Astrocyte (in vitro differentiated cells and primary cell): ENCODE measurements around the gene SOX21. TPM values are rescaled to one million over a fixed set of nuclear protein-coding genes. Genes with fewer than 3 reads are reported as not detected.
A peak's percentile ranks its signal among the peaks of the same experiment; 100 is the strongest.

Source experiments
- DNase-seq: peaks from one replicate; pipeline ENCODE4 v3.0.0-alpha.2; 2010; ENCODE audit warnings: low read depth
- FAIRE-seq: peaks from 2 replicates; lab custom pipeline; 2011; peaks lifted over from hg19 to GRCh38; lab: Jason Lieb, UNC
- H2AFZ ChIP-seq: 2 replicates; pipeline ENCODE4 v1.6.0; 2012; ENCODE audit warnings: low read depth, low read length, inconsistent platforms
- H3K27ac ChIP-seq: 2 replicates; pipeline ENCODE4 v1.5.1; 2011; ENCODE audit warnings: low read depth, low read length, inconsistent platforms
- H3K27me3 ChIP-seq: 2 replicates; pipeline ENCODE4 v1.6.0; 2011; ENCODE audit warnings: low read length, inconsistent platforms; ENCODE audit not compliant: insufficient read depth
- H3K36me3 ChIP-seq: 2 replicates; pipeline ENCODE4 v1.5.1; 2011; ENCODE audit warnings: low read length, inconsistent platforms; ENCODE audit not compliant: insufficient read depth
- H3K4me1 ChIP-seq: 2 replicates; pipeline ENCODE4 v1.5.1; 2011; ENCODE audit warnings: low read length, inconsistent platforms; ENCODE audit not compliant: insufficient read depth
- H3K4me2 ChIP-seq: 2 replicates; pipeline ENCODE4 v1.6.0; 2012; ENCODE audit warnings: low read length, inconsistent platforms
- H3K4me3 ChIP-seq: 2 replicates; pipeline ENCODE4 v1.5.1; 2011; ENCODE audit warnings: low read depth, mild to moderate bottlenecking, low read length, inconsistent platforms; ENCODE audit not compliant: insufficient read depth
- H3K79me2 ChIP-seq: 2 replicates; pipeline ENCODE4 v1.6.0; 2012; ENCODE audit warnings: mild to moderate bottlenecking, low read length, inconsistent platforms; ENCODE audit not compliant: insufficient read depth
- H3K9ac ChIP-seq: 2 replicates; pipeline ENCODE4 v1.6.0; 2012; ENCODE audit warnings: mild to moderate bottlenecking, low read length, inconsistent platforms
- H3K9me3 ChIP-seq: 2 replicates; pipeline ENCODE4 v1.5.1; 2012; ENCODE audit warnings: low read depth, mild to moderate bottlenecking, low read length, inconsistent platforms; ENCODE audit not compliant: insufficient read depth
- H4K20me1 ChIP-seq: 2 replicates; pipeline ENCODE4 v1.6.0; 2012; ENCODE audit warnings: low read length, inconsistent platforms; ENCODE audit not compliant: insufficient read depth
- H3K27ac Mint-ChIP-seq: one replicate; pipeline ENCODE4 v1.8.0; 2021; ENCODE audit warnings: mild to moderate bottlenecking, mixed read lengths; ENCODE audit not compliant: unreplicated experiment
- H3K27me3 Mint-ChIP-seq: one replicate; pipeline ENCODE4 v1.8.0; 2021; ENCODE audit warnings: low read depth, mixed read lengths; ENCODE audit not compliant: unreplicated experiment
- H3K36me3 Mint-ChIP-seq: one replicate; pipeline ENCODE4 v1.8.0; 2021; ENCODE audit warnings: low read depth, mixed read lengths; ENCODE audit not compliant: unreplicated experiment
- H3K4me1 Mint-ChIP-seq: one replicate; pipeline ENCODE4 v1.8.0; 2021; ENCODE audit warnings: low read depth, mixed read lengths; ENCODE audit not compliant: unreplicated experiment
- H3K4me3 Mint-ChIP-seq: one replicate; pipeline ENCODE4 v1.8.0; 2021; ENCODE audit warnings: mild to moderate bottlenecking, moderate library complexity, mixed read lengths; ENCODE audit not compliant: unreplicated experiment
- H3K9me3 Mint-ChIP-seq: one replicate; pipeline ENCODE4 v1.8.0; 2021; ENCODE audit warnings: mild to moderate bottlenecking, mixed read lengths; ENCODE audit not compliant: unreplicated experiment
- EZH2 ChIP-seq: IDR thresholded peaks from 2 replicates; pipeline ENCODE4 v1.6.1; 2012; ENCODE audit warnings: mild to moderate bottlenecking, low read length, inconsistent platforms; ENCODE audit not compliant: insufficient read depth
- total RNA-seq: library from RNA; stranded (reverse); gene quantifications from 2 replicates; pipeline ENCODE4 v1.2.1, GENCODE V29; 2021
- TF ChIP-seq, protein P1 (sequence below): IDR thresholded peaks from 2 replicates; pipeline ENCODE4 v1.5.1; 2011; ENCODE audit warnings: low read depth, mild to moderate bottlenecking, inconsistent platforms, low read length, moderate library complexity; ENCODE audit not compliant: insufficient read depth

SOX21 gene
- total RNA-seq, 1 donor from 2014 or later: 0.77 TPM

GRCh38 chr13:94702181-94703041, 9.9 kb downstream of the SOX21 start:
- DNase-seq: no peak
- H2AFZ ChIP-seq: no peak overlapping the region
- TF ChIP-seq, protein P1, sequence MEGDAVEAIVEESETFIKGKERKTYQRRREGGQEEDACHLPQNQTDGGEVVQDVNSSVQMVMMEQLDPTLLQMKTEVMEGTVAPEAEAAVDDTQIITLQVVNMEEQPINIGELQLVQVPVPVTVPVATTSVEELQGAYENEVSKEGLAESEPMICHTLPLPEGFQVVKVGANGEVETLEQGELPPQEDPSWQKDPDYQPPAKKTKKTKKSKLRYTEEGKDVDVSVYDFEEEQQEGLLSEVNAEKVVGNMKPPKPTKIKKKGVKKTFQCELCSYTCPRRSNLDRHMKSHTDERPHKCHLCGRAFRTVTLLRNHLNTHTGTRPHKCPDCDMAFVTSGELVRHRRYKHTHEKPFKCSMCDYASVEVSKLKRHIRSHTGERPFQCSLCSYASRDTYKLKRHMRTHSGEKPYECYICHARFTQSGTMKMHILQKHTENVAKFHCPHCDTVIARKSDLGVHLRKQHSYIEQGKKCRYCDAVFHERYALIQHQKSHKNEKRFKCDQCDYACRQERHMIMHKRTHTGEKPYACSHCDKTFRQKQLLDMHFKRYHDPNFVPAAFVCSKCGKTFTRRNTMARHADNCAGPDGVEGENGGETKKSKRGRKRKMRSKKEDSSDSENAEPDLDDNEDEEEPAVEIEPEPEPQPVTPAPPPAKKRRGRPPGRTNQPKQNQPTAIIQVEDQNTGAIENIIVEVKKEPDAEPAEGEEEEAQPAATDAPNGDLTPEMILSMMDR: no peak
- TF ChIP-seq EZH2: peak; percentile 1
- H3K27me3 Mint-ChIP-seq: peaks cover 78% of the 10 kb centered on the region
- H3K4me2 ChIP-seq: peak overlapping the region; percentile 26
- peaks cover 4% of the 10 kb centered on the region for H3K36me3 Mint-ChIP-seq
- H3K9ac ChIP-seq: no peak overlapping the region
- peaks cover 18% of the 10 kb centered on the region for H3K9me3 Mint-ChIP-seq
- H3K4me3 ChIP-seq: no peak overlapping the region
- no peak overlapping the region for H3K27ac ChIP-seq
- no peaks in the 10 kb centered on the region for H3K4me1 ChIP-seq
- no peak for FAIRE-seq
- no peak overlapping the region for H3K4me3 Mint-ChIP-seq
- no peaks in the 10 kb centered on the region for H3K36me3 ChIP-seq
- H3K27ac Mint-ChIP-seq: no peak overlapping the region
- H3K27me3 ChIP-seq: peaks cover 72% of the 10 kb centered on the region
- peaks cover 2% of the 10 kb centered on the region for H3K4me1 Mint-ChIP-seq
- peaks cover 5% of the 10 kb centered on the region for H3K9me3 ChIP-seq
- no peaks in the 10 kb centered on the region for H3K79me2 ChIP-seq
- H4K20me1 ChIP-seq: no peaks in the 10 kb centered on the region

DNA sequence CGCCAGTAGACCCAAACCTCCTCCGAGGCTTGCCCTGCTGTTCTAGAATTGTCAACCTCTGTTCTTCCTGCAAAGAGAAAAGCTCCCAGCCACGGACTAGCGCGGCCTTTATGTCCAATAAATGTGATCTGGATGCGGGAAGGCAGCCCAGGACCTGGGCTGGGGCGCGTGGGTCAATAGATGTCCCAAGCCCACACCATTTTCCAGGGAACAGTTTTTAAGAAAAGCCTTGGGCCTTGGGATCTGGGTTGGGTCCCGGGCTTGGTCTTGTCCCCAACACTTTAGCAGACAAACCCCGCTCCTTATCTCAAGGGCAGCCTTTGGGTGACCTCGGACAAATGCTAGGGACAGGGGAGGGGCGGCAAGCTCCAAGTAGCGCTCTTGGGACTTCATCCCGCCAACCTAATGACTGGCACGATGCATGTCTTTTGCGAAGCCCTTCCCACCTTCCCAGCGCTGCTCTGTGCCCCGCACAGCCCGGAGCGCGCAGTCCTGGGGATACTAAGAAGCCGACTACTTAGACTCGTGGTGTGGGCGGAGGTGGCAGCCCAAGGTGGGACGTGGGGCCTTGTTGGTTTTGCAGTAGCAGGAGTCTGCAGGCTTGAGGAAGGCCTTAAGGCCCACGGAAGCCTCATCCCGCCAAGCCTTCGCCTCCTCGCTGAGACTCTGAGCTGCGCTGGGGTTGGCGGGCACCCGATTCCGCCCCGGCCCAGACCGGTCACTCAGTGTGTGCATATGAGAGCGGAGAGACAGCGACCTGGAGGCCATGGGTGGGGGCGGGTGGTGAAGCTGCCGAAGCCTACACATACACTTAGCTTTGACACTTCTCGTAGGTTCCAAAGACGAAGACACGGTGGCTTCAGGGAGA, 10.8 kb downstream of the SOX21 start:
- H4K20me1 ChIP-seq: no peaks in the 10 kb centered on the region
- TF ChIP-seq, protein P1: no peak
- peak; percentile 4 for TF ChIP-seq EZH2
- H2AFZ ChIP-seq: no peak overlapping the region
- no peaks in the 10 kb centered on the region for H3K36me3 ChIP-seq
- H3K36me3 Mint-ChIP-seq: peaks cover 4% of the 10 kb centered on the region
- peaks cover 77% of the 10 kb centered on the region for H3K27me3 Mint-ChIP-seq
- no peaks in the 10 kb centered on the region for H3K4me1 ChIP-seq
- FAIRE-seq: no peak
- H3K9me3 Mint-ChIP-seq: peaks cover 18% of the 10 kb centered on the region
- H3K4me1 Mint-ChIP-seq: peaks cover 2% of the 10 kb centered on the region
- no peaks in the 10 kb centered on the region for H3K79me2 ChIP-seq
- H3K27ac ChIP-seq: no peak overlapping the region
- H3K9me3 ChIP-seq: peaks cover 5% of the 10 kb centered on the region
- peaks cover 64% of the 10 kb centered on the region for H3K27me3 ChIP-seq
- H3K27ac Mint-ChIP-seq: no peak overlapping the region
- no peak overlapping the region for H3K4me3 Mint-ChIP-seq
- DNase-seq: no peak
- no peak overlapping the region for H3K9ac ChIP-seq
- H3K4me3 ChIP-seq: no peak overlapping the region
- H3K4me2 ChIP-seq: no peak overlapping the region
